Activated T-cell treated with anti-CD3 and anti-CD28 coated beads, Interleukin-2, amount 50 U/mL, for 4 hours (primary cell): ENCODE results near the gene KRT86. TPM values are rescaled to one million over a fixed set of nuclear protein-coding genes. Genes with fewer than 3 reads are reported as not detected.

ENCODE experiments used
- ATAC-seq, 2 donors: fragments of 200-7000 bp; cut with Tn5 transposase; one replicate each; pipeline ENCODE4 v1.10.0; 2021
- DNase-seq: peaks from one replicate; pipeline ENCODE4 v3.0.0-alpha.2; 2020
- H3K27me3 Mint-ChIP-seq: one replicate; pipeline ENCODE4 v1.8.0; 2021; ENCODE audit warnings: low read depth, mixed read lengths
- H3K36me3 Mint-ChIP-seq: one replicate; pipeline ENCODE4 v1.8.0; 2022; ENCODE audit warnings: mixed read lengths; ENCODE audit not compliant: insufficient read depth
- H3K4me1 Mint-ChIP-seq: one replicate; pipeline ENCODE4 v1.8.0; 2021; ENCODE audit warnings: low read depth, mixed read lengths
- H3K4me3 Mint-ChIP-seq: one replicate; pipeline ENCODE4 v1.8.0; 2021; ENCODE audit warnings: mild to moderate bottlenecking, moderate library complexity, mixed read lengths
- H3K9me3 Mint-ChIP-seq: one replicate; pipeline ENCODE4 v1.8.0; 2021; ENCODE audit warnings: mixed read lengths
- total RNA-seq, 3 donors: library from RNA; stranded (reverse); gene quantifications; one replicate each; pipeline ENCODE4 v1.2.1, GENCODE V29; 2021

The KRT86 gene
- total RNA-seq, 3 donors from 2014 or later, result not detected

GRCh38 chr12:52263761-52264434, 10.5 kb upstream of the KRT86 start:
- H3K9me3 Mint-ChIP-seq, result no peaks in the 10 kb centered on the region
- no peak overlapping the region for H3K4me3 Mint-ChIP-seq
- DNase-seq (no peak), ATAC-seq (no peak)
- peaks cover 9% of the 10 kb centered on the region for H3K4me1 Mint-ChIP-seq
- no peaks in the 10 kb centered on the region for H3K36me3 Mint-ChIP-seq
- peaks cover 20% of the 10 kb centered on the region for H3K27me3 Mint-ChIP-seq

GRCh38 chr12:52264435-52264825, 10.0 kb upstream of the KRT86 start:
- Mint-ChIP-seq H3K9me3 (no peaks in the 10 kb centered on the region), H3K4me1 (peaks cover 7% of the 10 kb centered on the region), H3K4me3 (no peak overlapping the region), H3K36me3 (no peaks in the 10 kb centered on the region), H3K27me3 (peaks cover 16% of the 10 kb centered on the region)
- ATAC-seq (no peak), DNase-seq (no peak)

- peaks cover 14% of the 10 kb centered on the region for H3K27me3 Mint-ChIP-seq
- DNase-seq, result no peak
- no peak for ATAC-seq
- H3K9me3 Mint-ChIP-seq, result no peaks in the 10 kb centered on the region
- no peaks in the 10 kb centered on the region for H3K36me3 Mint-ChIP-seq
- no peaks in the 10 kb centered on the region for H3K4me1 Mint-ChIP-seq
- H3K4me3 Mint-ChIP-seq, result no peak overlapping the region
Observed at GRCh38 chr12:52266514-52266913, 7.9 kb upstream of the KRT86 start.

- Mint-ChIP-seq H3K4me3 (no peak overlapping the region), H3K36me3 (no peaks in the 10 kb centered on the region), H3K27me3 (peaks cover 14% of the 10 kb centered on the region), H3K9me3 (no peaks in the 10 kb centered on the region), H3K4me1 (no peaks in the 10 kb centered on the region)
- ATAC-seq, result no peak
- no peak for DNase-seq
Observed at GRCh38 chr12:52267266-52267665, 7.2 kb upstream of the KRT86 start.

GRCh38 chr12:52267699-52268098, 6.7 kb upstream of the KRT86 start:
- ATAC-seq, result no peak
- Mint-ChIP-seq H3K9me3 (no peaks in the 10 kb centered on the region), H3K36me3 (no peaks in the 10 kb centered on the region)

GRCh38 chr12:52268212-52268611, 6.2 kb upstream of the KRT86 start:
- H3K27me3 Mint-ChIP-seq, result peaks cover 15% of the 10 kb centered on the region
- DNase-seq (no peak), ATAC-seq (no peak)
- H3K9me3 Mint-ChIP-seq, result no peaks in the 10 kb centered on the region
- no peaks in the 10 kb centered on the region for H3K36me3 Mint-ChIP-seq
- no peaks in the 10 kb centered on the region for H3K4me1 Mint-ChIP-seq
- H3K4me3 Mint-ChIP-seq, result no peak overlapping the region

More at GRCh38 chr12:52267699-52268098, 6.7 kb upstream of the KRT86 start:
- Mint-ChIP-seq H3K4me1 (no peaks in the 10 kb centered on the region), H3K27me3 (peaks cover 13% of the 10 kb centered on the region), H3K4me3 (no peak overlapping the region)
- no peak for DNase-seq

DNA sequence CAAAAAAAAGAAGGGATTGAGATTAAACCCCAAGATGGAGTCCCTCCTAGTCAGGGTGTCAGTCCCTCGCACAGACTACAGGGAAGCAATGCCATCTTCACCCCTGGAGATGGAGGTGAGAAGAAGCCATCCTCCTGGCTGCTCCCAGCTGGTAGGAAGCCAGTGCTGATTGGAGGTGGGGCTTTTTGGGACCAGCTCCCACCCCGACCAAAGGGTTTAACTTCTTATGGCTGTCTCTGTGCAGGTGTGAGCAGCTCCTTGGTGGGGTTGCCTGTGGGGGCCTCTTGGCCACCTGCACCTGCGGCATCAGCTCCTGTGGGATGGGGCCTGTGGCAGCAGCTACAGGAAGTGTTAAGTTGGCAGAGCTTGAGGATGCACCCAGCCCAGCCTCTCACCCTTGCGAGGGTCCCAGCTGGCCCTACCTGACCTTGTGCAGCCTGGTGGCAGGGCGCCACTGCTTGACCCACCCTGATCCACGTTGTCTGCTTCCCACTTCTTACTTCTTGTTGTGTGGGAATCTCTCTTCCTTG, 3.8 kb upstream of the KRT86 start:
- DNase-seq, result no peak
- no peak for ATAC-seq
- no peaks in the 10 kb centered on the region for H3K36me3 Mint-ChIP-seq
- H3K27me3 Mint-ChIP-seq, result peaks cover 28% of the 10 kb centered on the region
- no peaks in the 10 kb centered on the region for H3K4me1 Mint-ChIP-seq
- no peak overlapping the region for H3K4me3 Mint-ChIP-seq
- no peaks in the 10 kb centered on the region for H3K9me3 Mint-ChIP-seq

DNA sequence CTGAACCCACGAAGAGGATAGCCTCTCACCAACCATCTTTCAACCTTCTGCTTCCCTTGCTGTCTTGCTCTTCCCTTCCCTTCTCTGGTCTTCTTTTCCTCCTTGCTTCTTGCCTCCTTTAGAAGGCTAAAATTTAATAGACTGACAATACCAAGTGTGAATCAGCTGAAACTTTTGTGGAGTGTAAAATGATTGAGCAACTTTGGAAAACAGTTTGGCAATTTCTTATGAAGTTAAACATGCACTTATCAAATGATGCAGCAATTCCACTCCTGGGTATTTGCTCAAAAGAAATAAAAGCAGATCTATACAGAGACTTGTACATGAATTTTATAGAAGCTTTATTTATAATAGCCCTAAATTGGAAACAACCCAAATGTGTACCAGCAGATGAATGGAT, 3.3 kb upstream of the KRT86 start:
- Mint-ChIP-seq H3K4me1 (no peaks in the 10 kb centered on the region), H3K36me3 (no peaks in the 10 kb centered on the region), H3K27me3 (peaks cover 28% of the 10 kb centered on the region), H3K4me3 (no peak overlapping the region), H3K9me3 (no peaks in the 10 kb centered on the region)
- no peak for ATAC-seq
- no peak for DNase-seq

DNA sequence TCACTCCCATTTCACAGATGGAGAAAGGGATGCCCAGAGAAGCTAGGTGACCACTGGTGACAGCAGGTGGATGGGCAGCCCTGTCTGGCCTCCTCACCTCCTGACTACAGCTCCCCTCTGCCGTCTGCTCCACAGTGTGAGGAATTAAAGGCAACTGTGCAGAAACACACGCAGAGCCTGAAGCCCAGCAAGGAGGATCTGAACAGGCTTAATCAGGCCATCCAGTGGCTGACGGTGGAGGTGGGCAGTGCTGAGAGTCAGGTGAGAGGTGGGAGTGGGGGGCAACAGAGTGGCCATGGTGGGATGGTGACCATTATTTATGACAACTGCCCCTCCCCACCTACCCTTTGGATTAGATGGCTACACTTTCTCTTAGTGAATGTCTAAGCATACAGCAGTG, 1.2 kb downstream of the KRT86 start:
- ATAC-seq (no peak), DNase-seq (no peak)
- H3K4me3 Mint-ChIP-seq, result no peak overlapping the region
- peaks cover 38% of the 10 kb centered on the region for H3K27me3 Mint-ChIP-seq
- H3K9me3 Mint-ChIP-seq, result no peaks in the 10 kb centered on the region
- no peaks in the 10 kb centered on the region for H3K36me3 Mint-ChIP-seq
- H3K4me1 Mint-ChIP-seq, result peaks cover 7% of the 10 kb centered on the region

DNA sequence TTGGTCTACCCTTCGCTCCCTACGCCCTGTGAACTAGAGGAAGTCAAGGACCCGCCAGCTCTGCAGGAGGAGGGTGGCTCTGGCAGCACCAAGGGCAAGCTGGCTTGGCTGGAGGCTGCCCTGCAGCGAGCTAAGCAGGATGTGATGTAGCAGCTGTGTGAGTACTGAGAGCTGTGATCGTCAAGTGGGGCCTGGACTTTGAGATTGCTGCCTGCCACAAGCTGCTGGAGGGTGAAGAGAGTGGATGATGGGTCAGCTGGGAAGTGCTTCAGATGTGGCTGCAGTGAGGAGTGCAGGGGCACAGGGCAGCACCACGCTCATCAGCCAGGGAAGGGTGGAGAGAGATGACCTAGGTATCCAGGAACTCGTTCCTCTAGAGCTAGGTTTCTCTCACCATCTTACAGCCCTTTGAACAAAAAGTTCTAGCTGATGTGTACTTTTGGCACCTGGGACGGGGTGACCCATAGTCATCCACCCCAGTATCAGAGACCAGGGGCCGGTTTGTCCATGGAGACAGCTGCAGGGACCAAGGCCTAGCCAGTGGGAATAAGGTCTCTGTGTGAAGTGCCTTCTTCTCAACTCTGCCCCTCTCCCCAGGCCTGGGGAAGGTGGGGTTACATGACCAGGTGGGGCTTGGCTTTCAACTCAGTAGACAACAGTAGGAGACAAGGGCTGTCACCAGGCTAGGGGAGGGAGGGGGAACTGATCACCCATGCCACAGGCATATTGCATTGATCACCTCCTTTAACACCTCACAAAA, 3.2 kb downstream of the KRT86 start:
- Mint-ChIP-seq H3K4me3 (no peak overlapping the region), H3K36me3 (no peaks in the 10 kb centered on the region), H3K4me1 (peaks cover 7% of the 10 kb centered on the region), H3K9me3 (no peaks in the 10 kb centered on the region), H3K27me3 (peaks cover 33% of the 10 kb centered on the region)
- ATAC-seq, result no peak
- DNase-seq, result no peak

DNA sequence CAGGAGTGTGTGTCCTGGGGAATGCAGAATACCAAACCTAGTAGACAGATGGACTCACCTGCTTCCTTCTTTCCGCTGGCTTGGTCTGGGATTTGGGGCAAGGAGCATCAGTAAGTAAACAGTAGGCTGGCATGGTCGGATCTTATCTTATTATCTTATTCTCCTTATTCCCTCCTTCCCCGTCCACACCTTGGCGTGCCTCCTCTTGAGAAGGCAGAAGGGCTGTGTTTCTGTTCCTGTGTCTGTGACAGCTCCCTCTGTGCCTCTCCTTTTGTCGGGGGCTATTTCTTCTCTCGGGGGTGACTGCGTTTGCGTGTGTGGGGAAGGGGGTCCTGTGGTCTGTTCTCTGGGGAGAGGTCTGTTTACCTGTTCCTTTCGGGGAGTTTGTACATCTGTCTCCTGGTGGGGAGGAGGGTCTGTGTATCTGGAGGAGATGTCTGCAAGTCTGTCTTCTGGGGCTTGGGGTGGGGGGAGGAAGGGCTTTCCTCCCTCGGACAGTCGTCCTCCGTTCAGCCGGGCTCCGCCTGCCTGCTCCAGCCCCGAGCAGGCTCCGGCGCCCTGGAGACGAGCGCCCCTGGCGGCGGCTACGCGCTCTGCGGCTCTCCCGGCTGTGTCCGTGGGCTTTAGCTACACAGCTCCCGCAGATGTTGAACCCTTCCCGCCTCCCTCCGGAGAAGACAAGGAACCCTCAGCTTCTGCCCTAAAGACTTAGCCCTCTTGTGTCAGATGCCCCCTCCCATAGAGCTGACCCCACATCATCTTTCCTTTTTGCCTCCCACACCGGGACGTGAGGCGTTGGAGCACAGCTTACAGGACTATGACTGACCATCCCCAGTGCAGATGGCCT, 4.4 kb downstream of the KRT86 start:
- Mint-ChIP-seq H3K27me3 (peaks cover 33% of the 10 kb centered on the region), H3K9me3 (no peaks in the 10 kb centered on the region), H3K4me1 (peaks cover 7% of the 10 kb centered on the region), H3K4me3 (peak overlapping the region; percentile 9), H3K36me3 (no peaks in the 10 kb centered on the region)
- ATAC-seq (peak; percentile 94 to 95), DNase-seq (peak; percentile 65)

DNA sequence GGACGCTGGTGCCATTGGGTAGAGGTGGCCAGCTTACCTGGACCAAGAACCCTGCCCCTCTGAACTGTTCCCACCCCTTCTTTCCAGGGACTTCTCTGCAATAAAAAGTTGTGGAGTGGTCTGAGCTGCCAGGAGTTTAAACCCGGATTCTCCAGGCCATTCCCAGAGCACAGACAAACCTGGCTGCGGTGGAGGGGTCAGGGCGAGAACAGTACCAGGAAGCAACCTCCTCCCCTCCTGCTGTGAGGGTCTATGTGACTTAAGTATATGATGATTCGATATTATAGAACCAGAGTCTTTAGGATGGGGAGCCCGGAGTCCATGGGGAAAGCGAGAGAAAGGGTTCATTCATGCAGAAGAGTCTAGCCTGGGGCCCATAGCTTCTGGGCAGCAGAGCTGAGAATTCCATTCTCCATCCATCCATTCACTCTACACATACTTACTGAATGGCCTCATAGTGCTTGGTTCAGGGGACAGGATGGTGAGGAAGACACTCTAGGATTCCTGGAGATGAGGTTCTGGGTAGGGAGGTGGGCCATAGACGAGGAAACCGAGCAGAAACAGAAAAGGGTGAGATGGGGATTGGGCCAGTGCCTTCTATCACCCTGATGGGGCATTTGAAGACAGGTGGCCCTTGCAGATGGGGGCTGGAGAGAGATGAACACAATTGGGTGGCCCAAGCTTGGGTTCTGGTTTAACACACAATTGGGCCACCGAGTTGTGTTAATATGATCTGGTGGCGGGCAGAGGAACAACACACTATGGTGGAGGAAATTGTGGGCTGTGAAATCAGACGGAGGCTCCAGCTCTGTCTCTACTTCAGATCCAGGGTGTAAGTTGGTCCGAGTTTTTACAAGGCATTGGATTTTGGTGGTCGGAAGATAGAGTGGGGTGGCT, 5.2 kb downstream of the KRT86 start:
- Mint-ChIP-seq H3K36me3 (no peaks in the 10 kb centered on the region), H3K9me3 (no peaks in the 10 kb centered on the region), H3K4me1 (peaks cover 7% of the 10 kb centered on the region), H3K27me3 (peaks cover 26% of the 10 kb centered on the region), H3K4me3 (no peak overlapping the region)
- ATAC-seq (no peak), DNase-seq (no peak)

DNA sequence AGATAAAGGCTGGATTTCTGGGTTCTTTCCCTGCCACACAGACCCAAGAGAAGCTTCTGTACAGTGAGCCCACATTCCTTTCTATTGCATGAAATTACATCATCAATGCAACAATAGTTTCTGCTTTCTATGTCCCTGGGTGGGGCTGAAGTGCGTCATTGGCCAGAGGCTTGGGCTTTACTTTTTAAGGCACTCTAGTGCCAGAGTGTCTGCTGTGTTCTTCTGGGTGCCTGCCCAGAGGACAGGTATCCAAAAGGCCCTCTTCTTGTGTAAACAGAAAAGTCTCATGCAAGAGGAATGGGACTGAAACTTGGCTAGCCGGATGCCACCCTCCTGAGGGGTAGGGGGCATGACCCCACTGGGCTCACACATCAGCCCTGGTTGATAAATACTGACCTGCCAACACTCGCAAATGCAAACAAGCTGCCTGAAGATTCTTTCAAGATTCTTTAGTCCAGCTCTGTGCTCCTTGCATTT, 5.9 kb downstream of the KRT86 start:
- peaks cover 22% of the 10 kb centered on the region for H3K27me3 Mint-ChIP-seq
- no peaks in the 10 kb centered on the region for H3K36me3 Mint-ChIP-seq
- no peak overlapping the region for H3K4me3 Mint-ChIP-seq
- no peak for ATAC-seq
- peaks cover 7% of the 10 kb centered on the region for H3K4me1 Mint-ChIP-seq
- DNase-seq, result no peak
- H3K9me3 Mint-ChIP-seq, result no peaks in the 10 kb centered on the region
